ENCODE measurements around the gene GLI1.

The GLI1 gene

GRCh38 chr12:57456737-57457490, 2.7 kb upstream of the GLI1 start:
- no peak for DNase-seq (ENCODE audit: low read depth in 2 of 2)
- no peak for TF ChIP-seq CTCF (IDR thresholded peaks at IDR 0.05; ENCODE audit: low read depth, low read length)
- no peak overlapping the region for H3K4me3 ChIP-seq (replicated peaks in 1 of 2; ENCODE audit: low read depth in 2 of 2, low read length in 2 of 2)

- no peak for TF ChIP-seq CTCF (IDR thresholded peaks at IDR 0.05; ENCODE audit: low read depth, low read length)
- H3K4me3 ChIP-seq (replicated peaks in 1 of 2; ENCODE audit: low read depth in 2 of 2, low read length in 2 of 2), result peak overlapping the region; percentile 68 to 73
- no peak for DNase-seq (ENCODE audit: low read depth in 2 of 2)
Measured at GRCh38 chr12:57458665-57459054, 925 bp upstream of the GLI1 start.

- peak; percentile 98 for DNase-seq (ENCODE audit: low read depth in 2 of 2)
- peak; percentile 98 for TF ChIP-seq CTCF (IDR thresholded peaks at IDR 0.05; ENCODE audit: low read depth, low read length)
- peak overlapping the region; percentile 68 to 73 for H3K4me3 ChIP-seq (replicated peaks in 1 of 2; ENCODE audit: low read depth in 2 of 2, low read length in 2 of 2)
Measured at GRCh38 chr12:57459055-57459749, 383 bp upstream of the GLI1 start.

- no peak for DNase-seq (ENCODE audit: low read depth in 2 of 2)
- no peak for TF ChIP-seq CTCF (IDR thresholded peaks at IDR 0.05; ENCODE audit: low read depth, low read length)
- peak overlapping the region; percentile 68 to 73 for H3K4me3 ChIP-seq (replicated peaks in 1 of 2; ENCODE audit: low read depth in 2 of 2, low read length in 2 of 2)
Measured at GRCh38 chr12:57460468-57460784, 841 bp downstream of the GLI1 start.

GRCh38 chr12:57460841-57461275, 1.3 kb downstream of the GLI1 start:
- TF ChIP-seq CTCF (IDR thresholded peaks at IDR 0.05; ENCODE audit: low read depth, low read length), result no peak
- no peak for DNase-seq (ENCODE audit: low read depth in 2 of 2)
- H3K4me3 ChIP-seq (replicated peaks in 1 of 2; ENCODE audit: low read depth in 2 of 2, low read length in 2 of 2), result peak overlapping the region; percentile 63 to 66

- peak; percentile 27 to 59 for DNase-seq (ENCODE audit: low read depth in 2 of 2)
- no peak for TF ChIP-seq CTCF (IDR thresholded peaks at IDR 0.05; ENCODE audit: low read depth, low read length)
Measured at GRCh38 chr12:57461276-57461916, 1.8 kb downstream of the GLI1 start.

More at GRCh38 chr12:57461276-57461916, 1.8 kb downstream of the GLI1 start:
- H3K4me3 ChIP-seq (replicated peaks in 1 of 2; ENCODE audit: low read depth in 2 of 2, low read length in 2 of 2), result peak overlapping the region; percentile 63 to 66
